ENCODE results near the gene CD22. TPM values are rescaled to one million over a fixed set of nuclear protein-coding genes. Genes with fewer than 3 reads are reported as not detected.

Gene CD22
- total RNA-seq, 4 donors from 2014 or later = 3.2 to 11.7 (median 6.2) TPM; not detected in 1

DNA sequence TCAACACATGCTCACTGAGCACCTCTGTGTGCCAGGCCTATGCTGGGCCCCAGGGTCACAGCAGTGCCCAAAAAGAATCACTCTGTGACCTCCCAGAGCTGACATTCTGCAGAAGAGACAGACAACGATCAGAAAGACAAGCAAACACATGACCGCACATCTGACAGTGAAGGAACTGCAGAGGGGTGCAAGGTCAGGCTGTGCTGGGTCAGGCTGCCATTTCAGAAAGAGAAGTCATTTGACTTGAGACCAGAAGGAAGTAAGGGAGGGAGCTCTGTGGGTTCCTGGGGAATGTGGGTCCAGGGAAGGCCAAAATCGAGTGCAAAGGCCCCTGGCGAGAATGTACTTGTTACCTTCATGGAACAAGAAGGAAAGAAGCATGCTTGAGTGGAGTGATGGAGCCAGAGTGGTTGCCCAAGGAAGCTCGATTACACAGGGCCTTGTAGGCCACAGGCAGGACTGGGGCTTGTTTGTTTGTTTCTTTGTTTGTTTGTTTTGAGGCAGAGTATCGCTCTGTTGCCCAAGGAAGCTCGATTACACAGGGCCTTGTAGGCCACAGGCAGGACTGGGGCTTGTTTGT lies 11.4 kb upstream of the CD22 start:
- TF ChIP-seq, protein P1, sequence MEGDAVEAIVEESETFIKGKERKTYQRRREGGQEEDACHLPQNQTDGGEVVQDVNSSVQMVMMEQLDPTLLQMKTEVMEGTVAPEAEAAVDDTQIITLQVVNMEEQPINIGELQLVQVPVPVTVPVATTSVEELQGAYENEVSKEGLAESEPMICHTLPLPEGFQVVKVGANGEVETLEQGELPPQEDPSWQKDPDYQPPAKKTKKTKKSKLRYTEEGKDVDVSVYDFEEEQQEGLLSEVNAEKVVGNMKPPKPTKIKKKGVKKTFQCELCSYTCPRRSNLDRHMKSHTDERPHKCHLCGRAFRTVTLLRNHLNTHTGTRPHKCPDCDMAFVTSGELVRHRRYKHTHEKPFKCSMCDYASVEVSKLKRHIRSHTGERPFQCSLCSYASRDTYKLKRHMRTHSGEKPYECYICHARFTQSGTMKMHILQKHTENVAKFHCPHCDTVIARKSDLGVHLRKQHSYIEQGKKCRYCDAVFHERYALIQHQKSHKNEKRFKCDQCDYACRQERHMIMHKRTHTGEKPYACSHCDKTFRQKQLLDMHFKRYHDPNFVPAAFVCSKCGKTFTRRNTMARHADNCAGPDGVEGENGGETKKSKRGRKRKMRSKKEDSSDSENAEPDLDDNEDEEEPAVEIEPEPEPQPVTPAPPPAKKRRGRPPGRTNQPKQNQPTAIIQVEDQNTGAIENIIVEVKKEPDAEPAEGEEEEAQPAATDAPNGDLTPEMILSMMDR (IDR thresholded peaks at IDR 0.05; ENCODE audit: low read depth) = no peak

DNA sequence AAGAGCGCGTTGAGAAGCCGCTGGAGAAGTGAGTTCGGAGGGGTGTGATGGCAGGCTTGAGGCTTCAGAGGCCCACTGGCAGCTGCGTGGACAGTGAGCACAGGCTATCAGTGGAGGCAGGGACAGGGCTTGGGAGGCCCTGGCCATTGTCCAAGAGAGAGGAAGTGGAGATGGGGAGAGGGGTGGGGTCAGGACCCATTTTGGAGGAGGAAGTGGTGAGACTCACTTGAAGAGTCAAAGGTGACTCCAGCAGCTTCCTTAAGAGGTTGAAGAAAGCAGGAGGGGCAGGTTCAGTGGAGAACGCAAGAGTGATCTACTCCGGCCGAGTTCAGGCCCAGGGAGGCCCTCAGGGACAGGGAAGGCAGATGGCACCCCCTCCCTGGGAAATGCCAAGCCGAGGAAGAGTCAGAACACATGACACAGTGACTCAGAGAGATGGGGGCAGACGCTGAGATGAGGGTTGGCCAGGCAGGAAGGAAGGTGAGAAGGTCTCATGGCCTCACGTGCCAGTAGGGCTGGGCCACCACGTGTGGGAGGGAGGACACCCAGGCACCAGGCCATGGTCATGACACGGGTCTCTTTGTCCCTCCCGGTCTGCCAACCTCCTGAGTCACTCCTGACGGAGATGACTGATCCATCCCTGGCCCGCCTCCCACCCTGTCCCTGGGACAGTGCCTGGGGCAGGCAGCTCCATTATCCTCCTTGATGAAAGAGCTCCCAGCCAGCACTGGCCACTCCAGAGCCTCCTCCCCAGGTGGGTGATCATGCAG lies 10.1 kb upstream of the CD22 start:
- TF ChIP-seq, protein P1 (IDR thresholded peaks at IDR 0.05; ENCODE audit: low read depth) = no peak

DNA sequence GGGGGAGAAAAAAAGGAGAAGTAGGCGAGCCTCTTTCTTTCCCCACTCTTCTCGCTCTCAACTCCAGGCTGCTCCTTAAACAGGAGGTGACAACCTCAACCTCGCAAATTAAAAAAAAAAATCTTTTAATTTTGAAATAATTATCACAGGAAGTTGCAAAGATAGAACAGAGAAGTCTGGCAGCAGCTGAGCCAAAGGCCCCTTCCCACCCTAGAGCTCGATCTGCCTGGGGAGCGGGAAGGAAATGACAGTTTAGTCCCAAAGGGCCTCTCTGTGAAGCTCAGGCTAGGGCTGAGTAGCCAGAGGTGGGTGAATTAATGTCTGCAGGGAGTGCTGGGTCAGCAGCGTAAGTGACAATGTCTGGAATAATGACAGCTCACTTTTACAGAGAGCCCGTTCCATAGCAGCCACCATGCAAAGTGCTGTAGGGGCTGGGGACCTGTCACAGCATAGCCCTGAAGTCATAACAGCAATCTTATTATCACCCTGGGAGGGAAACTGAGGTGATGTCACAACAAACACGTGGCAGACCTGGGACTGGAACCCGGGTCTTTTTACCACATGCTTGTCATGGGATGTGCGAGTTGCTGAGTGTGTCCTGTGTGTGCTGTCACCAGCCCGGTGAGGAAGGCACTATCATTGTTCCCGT lies 8.8 kb upstream of the CD22 start:
- TF ChIP-seq, protein P1 (IDR thresholded peaks at IDR 0.05; ENCODE audit: low read depth) = no peak

DNA sequence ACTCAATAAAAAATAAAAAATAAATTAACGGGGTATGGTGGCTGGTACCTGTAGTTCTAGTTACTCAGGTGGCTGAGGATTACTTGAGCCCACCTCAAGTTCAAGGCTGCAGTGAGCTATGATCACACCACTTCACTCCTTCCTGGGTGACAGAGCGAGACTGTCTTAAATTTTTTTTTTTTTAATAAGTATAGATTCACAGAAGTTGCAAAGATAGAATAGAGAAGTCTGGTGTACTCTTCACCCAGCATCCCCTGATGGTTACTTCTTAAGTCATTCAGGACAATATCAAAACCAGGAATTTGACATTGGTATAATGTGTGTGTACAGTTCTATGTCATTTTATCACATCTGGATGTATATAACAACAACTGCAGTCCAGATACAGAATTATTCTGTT lies 7.7 kb upstream of the CD22 start:
- TF ChIP-seq, protein P1 (IDR thresholded peaks at IDR 0.05; ENCODE audit: low read depth) = no peak

DNA sequence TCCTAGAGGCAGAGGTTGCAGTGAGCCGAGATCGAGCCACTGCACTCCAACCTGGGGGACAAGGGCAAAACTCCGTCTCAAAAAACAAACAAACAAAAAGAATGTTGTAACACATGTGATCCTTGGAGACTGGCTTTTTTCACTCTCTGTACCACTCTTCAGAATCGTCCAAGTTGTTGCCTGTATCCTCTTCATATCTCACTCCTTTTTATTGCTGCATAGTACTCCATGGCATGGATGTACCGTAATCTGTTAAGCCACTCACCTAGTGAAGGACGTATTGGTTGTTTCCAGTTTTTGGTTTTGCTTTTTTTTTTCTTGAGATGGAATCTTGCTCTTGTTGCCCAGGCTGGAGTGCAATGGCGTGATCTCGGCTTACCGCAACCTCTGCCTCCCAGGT lies 7.0 kb upstream of the CD22 start:
- TF ChIP-seq, protein P1 (IDR thresholded peaks at IDR 0.05; ENCODE audit: low read depth) = no peak

DNA sequence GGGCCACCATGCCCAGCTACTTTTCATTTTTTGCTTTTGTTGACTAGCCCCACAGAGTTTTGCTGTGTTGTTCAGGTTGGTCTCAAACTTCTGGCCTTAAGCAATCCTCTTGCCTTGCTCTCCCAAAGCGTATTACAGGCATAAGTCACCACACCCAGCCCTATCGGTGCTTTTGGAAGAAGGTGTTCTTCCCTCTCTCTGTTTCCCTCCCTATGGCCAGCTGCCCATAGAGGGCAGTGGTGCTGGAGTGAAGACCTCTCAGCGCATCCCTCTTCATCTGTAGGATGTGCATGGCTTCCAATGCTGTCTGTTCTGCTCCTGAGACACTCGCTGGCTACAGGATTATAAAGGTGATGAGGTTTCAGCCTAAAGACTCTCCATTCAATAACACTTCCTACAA lies 1.3 kb upstream of the CD22 start:
- TF ChIP-seq, protein P1 (IDR thresholded peaks at IDR 0.05; ENCODE audit: low read depth) = no peak

DNA sequence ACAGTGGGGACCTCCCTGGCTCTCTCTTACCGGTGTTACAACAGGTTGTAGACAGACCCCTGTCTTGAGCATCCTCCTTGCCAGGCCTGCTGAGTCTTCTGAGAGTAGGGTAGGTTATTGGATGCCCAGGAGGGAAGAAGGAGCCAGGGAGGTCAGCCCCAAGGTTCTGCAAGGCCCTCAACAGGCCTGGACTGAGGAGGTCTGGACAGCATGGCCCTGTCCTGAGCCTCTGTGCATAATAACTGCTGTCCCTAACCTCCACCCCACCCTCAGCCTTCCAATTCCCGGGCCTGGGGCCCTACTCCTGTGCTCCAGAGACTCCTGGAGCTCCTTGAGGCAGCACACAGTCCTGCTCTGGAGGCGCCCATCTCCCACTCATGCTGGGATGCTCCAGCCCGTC lies 336 bp downstream of the CD22 start:
- TF ChIP-seq, protein P1 (IDR thresholded peaks at IDR 0.05; ENCODE audit: low read depth) = no peak
